ENCODE results near the gene SERPINA4. TPM values are rescaled to one million over a fixed set of nuclear protein-coding genes. Genes with fewer than 3 reads are reported as not detected.

SERPINA4 gene
- total and polyA plus RNA-seq, 2 donors (not counting 3 experiments of a cell fraction or from before 2014, with no cell fraction given), result not detected

DNA sequence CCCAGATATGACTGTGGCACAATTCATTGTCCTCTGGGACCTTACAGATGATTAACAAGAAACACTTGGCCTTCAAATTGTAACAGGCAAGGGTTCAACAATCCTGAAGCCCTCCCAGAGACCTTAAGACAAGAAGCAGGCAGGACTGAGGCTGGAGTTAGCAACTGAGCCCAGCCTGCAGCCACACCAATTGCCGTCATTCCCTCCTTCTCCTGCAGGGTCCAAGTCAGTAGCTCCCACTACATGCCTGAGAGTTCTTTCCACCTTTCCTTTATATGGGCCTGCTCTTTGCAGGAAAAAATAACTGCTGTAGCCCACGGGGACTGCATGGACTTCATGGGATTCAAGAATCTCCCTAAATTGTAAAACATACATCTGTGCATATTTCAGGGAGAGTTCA, 2.4 kb upstream of the SERPINA4 start:
- Histone ChIP-seq H3K79me2 (ENCODE audit: control insufficient read depth, insufficient read depth, low read length) (no peaks in the 10 kb centered on the region), H3K9me1 (replicated peaks; ENCODE audit: control insufficient read depth, extremely low read depth, insufficient read depth, low read length) (no peaks in the 10 kb centered on the region), H3K9me3 (replicated peaks; ENCODE audit: control insufficient read depth, insufficient read depth, low read length) (no peaks in the 10 kb centered on the region), H3K4me3 (replicated peaks in 1 of 3; ENCODE audit: insufficient read depth in 1 of 3, low read depth in 1 of 3, low read length in 3 of 3) (no peak overlapping the region), H2AFZ (ENCODE audit: low read depth, low read length) (no peak overlapping the region), H3K9ac (replicated peaks; ENCODE audit: extremely low read depth, insufficient read depth, low read length) (no peak overlapping the region), H3K4me2 (ENCODE audit: insufficient read depth, low read length) (no peak overlapping the region), H3K27ac (ENCODE audit: insufficient read depth, low read depth, low read length) (no peak overlapping the region), H3K4me1 (ENCODE audit: control insufficient read depth, extremely low read depth, insufficient read depth, low read length) (no peaks in the 10 kb centered on the region), H3K36me3 (ENCODE audit: control insufficient read depth in 2 of 2, extremely low read depth in 1 of 2, insufficient read depth in 2 of 2, low read length in 2 of 2) (no peaks in the 10 kb centered on the region), H4K20me1 (replicated peaks; ENCODE audit: control insufficient read depth, extremely low read depth, insufficient read depth, low read length) (no peaks in the 10 kb centered on the region), H3K27me3 (ENCODE audit: control insufficient read depth in 2 of 2, insufficient read depth in 2 of 2, low read length in 2 of 2) (no peaks in the 10 kb centered on the region)
- intact Hi-C loops (cut with micrococcal nuclease), result no loop called here
- BruUV-seq (replicated peaks), result no TSS peak
- FAIRE-seq (no peak), DNase-seq (ENCODE audit: low read depth, low spot score) (no peak)
- TF ChIP-seq GATA2 (IDR thresholded peaks at IDR 0.05; ENCODE audit: insufficient read depth, insufficient read length, low read depth, low read length), result no peak
- no peak for TF ChIP-seq MYC (IDR thresholded peaks at IDR 0.05; ENCODE audit: low read depth, low read length)
- no peak for TF ChIP-seq FOS (IDR thresholded peaks at IDR 0.05; ENCODE audit: borderline replicate concordance, insufficient read depth, low read length)
- TF ChIP-seq POLR2A (IDR thresholded peaks at IDR 0.05; ENCODE audit: low read depth, low read length), result no peak
- TF ChIP-seq MAX (IDR thresholded peaks at IDR 0.05; ENCODE audit: insufficient read depth, insufficient read length), result no peak
- ChIA-PET POLR2A (no interaction called here), CTCF (no interaction called here)
- dilution Hi-C loops (cut with MboI; ENCODE audit: extremely low pct_ligation_motif_present, low sequenced_read_pairs), result no loop called here

DNA sequence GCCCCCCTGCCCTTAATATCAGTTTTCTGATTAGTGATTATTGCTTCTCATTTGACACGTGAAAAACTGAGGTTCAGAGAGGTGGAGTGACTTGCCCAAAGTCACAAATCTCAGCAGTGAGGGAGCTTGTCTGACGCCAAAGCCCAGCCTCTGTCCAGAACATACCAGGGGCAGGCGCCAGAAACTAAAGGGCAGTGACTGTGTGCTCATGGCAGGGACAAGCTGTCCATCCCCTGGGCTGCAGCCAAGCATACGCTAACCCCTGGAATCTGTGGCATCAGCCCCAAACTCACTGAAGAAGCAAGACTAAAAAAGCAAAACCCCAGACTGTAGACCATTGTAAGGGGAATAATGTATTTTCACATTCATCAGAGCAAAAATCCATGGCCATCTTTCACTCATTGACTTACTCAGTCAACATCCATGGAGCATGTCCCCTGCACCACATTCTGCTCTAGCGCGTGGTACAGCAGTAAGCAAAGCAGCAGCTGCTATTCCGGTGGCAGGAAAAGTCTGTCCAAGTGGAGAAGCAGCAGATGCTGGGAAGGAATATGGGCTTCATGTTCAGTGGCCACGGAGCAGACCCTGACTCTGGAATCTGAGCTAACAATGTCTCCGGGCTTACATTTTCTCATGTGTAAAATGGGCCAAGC, 1.5 kb upstream of the SERPINA4 start:
- no peaks in the 10 kb centered on the region for H3K27me3 ChIP-seq (ENCODE audit: control insufficient read depth in 2 of 2, insufficient read depth in 2 of 2, low read length in 2 of 2)
- H3K4me2 ChIP-seq (ENCODE audit: insufficient read depth, low read length), result no peak overlapping the region
- no peaks in the 10 kb centered on the region for H4K20me1 ChIP-seq (replicated peaks; ENCODE audit: control insufficient read depth, extremely low read depth, insufficient read depth, low read length)
- intact Hi-C loops (cut with micrococcal nuclease) (no loop called here), dilution Hi-C loops (cut with MboI; ENCODE audit: extremely low pct_ligation_motif_present, low sequenced_read_pairs) (no loop called here)
- DNase-seq (ENCODE audit: low read depth, low spot score), result no peak
- no peaks in the 10 kb centered on the region for H3K4me1 ChIP-seq (ENCODE audit: control insufficient read depth, extremely low read depth, insufficient read depth, low read length)
- H3K36me3 ChIP-seq (ENCODE audit: control insufficient read depth in 2 of 2, extremely low read depth in 1 of 2, insufficient read depth in 2 of 2, low read length in 2 of 2), result no peaks in the 10 kb centered on the region
- no TSS peak for BruUV-seq (replicated peaks)
- no peak overlapping the region for H3K9ac ChIP-seq (replicated peaks; ENCODE audit: extremely low read depth, insufficient read depth, low read length)
- TF ChIP-seq CTCF (IDR thresholded peaks at IDR 0.05; ENCODE audit: extremely low read depth in 1 of 2, insufficient read depth in 1 of 2, low read depth in 1 of 2, low read length in 2 of 2) (no peak), MYC (IDR thresholded peaks at IDR 0.05; ENCODE audit: low read depth, low read length) (no peak), JUN (IDR thresholded peaks at IDR 0.05; ENCODE audit: borderline replicate concordance, insufficient read depth, insufficient read length, low read depth) (no peak), POLR2A (IDR thresholded peaks at IDR 0.05; ENCODE audit: low read depth, low read length) (no peak), GATA2 (IDR thresholded peaks at IDR 0.05; ENCODE audit: insufficient read depth, insufficient read length, low read depth, low read length) (no peak), FOS (IDR thresholded peaks at IDR 0.05; ENCODE audit: borderline replicate concordance, insufficient read depth, low read length) (no peak), EZH2 (IDR thresholded peaks at IDR 0.05; ENCODE audit: borderline replicate concordance, low read depth, low read length, severe bottlenecking) (no peak), POLR2AphosphoS5 (IDR thresholded peaks at IDR 0.05; ENCODE audit: insufficient read depth, low read depth, low read length) (no peak), MAX (IDR thresholded peaks at IDR 0.05; ENCODE audit: insufficient read depth, insufficient read length) (no peak)
- no peak overlapping the region for H2AFZ ChIP-seq (ENCODE audit: low read depth, low read length)
- ChIA-PET POLR2A (no interaction called here), CTCF (interaction anchor here (1.1 kb wide), 1 partner anchor 11 kb away, joined by 5 read pairs; no protein-coding TSS in a partner anchor)
- FAIRE-seq, result no peak
- no peaks in the 10 kb centered on the region for H3K9me3 ChIP-seq (replicated peaks; ENCODE audit: control insufficient read depth, insufficient read depth, low read length)
- no peak overlapping the region for H3K27ac ChIP-seq (ENCODE audit: insufficient read depth, low read depth, low read length)
- H3K9me1 ChIP-seq (replicated peaks; ENCODE audit: control insufficient read depth, extremely low read depth, insufficient read depth, low read length), result no peaks in the 10 kb centered on the region
- H3K4me3 ChIP-seq (replicated peaks in 1 of 3; ENCODE audit: insufficient read depth in 1 of 3, low read depth in 1 of 3, low read length in 3 of 3), result no peak overlapping the region
- H3K79me2 ChIP-seq (ENCODE audit: control insufficient read depth, insufficient read depth, low read length), result no peaks in the 10 kb centered on the region

Data from endothelial cell of umbilical vein (primary cell).